Memory B cell (primary cell): ENCODE measurements around the gene CIDEC.

Experiments
- ATAC-seq: fragments of 150-1000 bp; cut with Tn5 transposase; 2 replicates; pipeline ENCODE4 v1.10.0; 2021; ENCODE audit warnings: low read depth, mild to moderate bottlenecking, moderate library complexity
- DNase-seq, 2 donors: peaks; one replicate each; pipeline ENCODE4 v3.0.0; 2022; ENCODE audit warnings: low spot score in 2 of 2
- H3K27ac Mint-ChIP-seq: one replicate; pipeline ENCODE4 v1.8.0; 2022; ENCODE audit warnings: mild to moderate bottlenecking, moderate library complexity, mixed read lengths
- H3K27me3 Mint-ChIP-seq: one replicate; pipeline ENCODE4 v1.8.0; 2022; ENCODE audit warnings: mixed read lengths
- H3K36me3 Mint-ChIP-seq: one replicate; pipeline ENCODE4 v1.8.0; 2022; ENCODE audit warnings: mild to moderate bottlenecking, mixed read lengths
- H3K4me1 Mint-ChIP-seq: one replicate; pipeline ENCODE4 v1.8.0; 2022; ENCODE audit warnings: mixed read lengths
- H3K4me3 Mint-ChIP-seq: one replicate; pipeline ENCODE4 v1.8.0; 2022; ENCODE audit warnings: mild to moderate bottlenecking, moderate library complexity, mixed read lengths
- H3K9me3 Mint-ChIP-seq: one replicate; pipeline ENCODE4 v1.8.0; 2022; ENCODE audit warnings: mixed read lengths

CIDEC gene

GRCh38 chr3:9833078-9833477 is 47.0 kb downstream of the CIDEC start:
- Mint-ChIP-seq H3K36me3 (peaks cover 8% of the 10 kb centered on the region), H3K27me3 (no peaks in the 10 kb centered on the region), H3K27ac (no peak overlapping the region), H3K4me3 (no peak overlapping the region), H3K4me1 (no peaks in the 10 kb centered on the region), H3K9me3 (no peaks in the 10 kb centered on the region)
- ATAC-seq = no peak
- no peak for DNase-seq

- H3K36me3 Mint-ChIP-seq = peaks cover 4% of the 10 kb centered on the region
- H3K4me1 Mint-ChIP-seq = no peaks in the 10 kb centered on the region
- H3K27me3 Mint-ChIP-seq = no peaks in the 10 kb centered on the region
- no peak overlapping the region for H3K4me3 Mint-ChIP-seq
- DNase-seq (no peak), ATAC-seq (no peak)
- H3K27ac Mint-ChIP-seq = no peak overlapping the region
- no peaks in the 10 kb centered on the region for H3K9me3 Mint-ChIP-seq
Observed at GRCh38 chr3:9831253-9831652, 48.8 kb downstream of the CIDEC start.

- Mint-ChIP-seq H3K9me3 (no peaks in the 10 kb centered on the region), H3K27ac (no peak overlapping the region)
- ATAC-seq = no peak
Observed at GRCh38 chr3:9828801-9829755, 51.0 kb downstream of the CIDEC start.

GRCh38 chr3:9826815-9827573 is 53.1 kb downstream of the CIDEC start:
- no peak overlapping the region for H3K4me3 Mint-ChIP-seq
- no peak overlapping the region for H3K27ac Mint-ChIP-seq
- H3K4me1 Mint-ChIP-seq = no peaks in the 10 kb centered on the region
- no peaks in the 10 kb centered on the region for H3K27me3 Mint-ChIP-seq
- no peaks in the 10 kb centered on the region for H3K36me3 Mint-ChIP-seq
- no peaks in the 10 kb centered on the region for H3K9me3 Mint-ChIP-seq
- ATAC-seq (peak; percentile 50), DNase-seq (no peak)

More at GRCh38 chr3:9828801-9829755, 51.0 kb downstream of the CIDEC start:
- peaks cover 2% of the 10 kb centered on the region for H3K36me3 Mint-ChIP-seq
- DNase-seq = no peak
- no peaks in the 10 kb centered on the region for H3K4me1 Mint-ChIP-seq
- no peak overlapping the region for H3K4me3 Mint-ChIP-seq
- no peaks in the 10 kb centered on the region for H3K27me3 Mint-ChIP-seq

GRCh38 chr3:9825451-9826040 is 54.5 kb downstream of the CIDEC start:
- no peaks in the 10 kb centered on the region for H3K9me3 Mint-ChIP-seq
- no peaks in the 10 kb centered on the region for H3K27me3 Mint-ChIP-seq
- ATAC-seq (no peak), DNase-seq (no peak)
- H3K27ac Mint-ChIP-seq = no peak overlapping the region
- H3K36me3 Mint-ChIP-seq = no peaks in the 10 kb centered on the region
- H3K4me3 Mint-ChIP-seq = no peak overlapping the region
- H3K4me1 Mint-ChIP-seq = no peaks in the 10 kb centered on the region

- DNase-seq (no peak), ATAC-seq (no peak)
- H3K27ac Mint-ChIP-seq = no peak overlapping the region
- H3K36me3 Mint-ChIP-seq = peaks cover 5% of the 10 kb centered on the region
- H3K9me3 Mint-ChIP-seq = no peaks in the 10 kb centered on the region
- H3K27me3 Mint-ChIP-seq = no peaks in the 10 kb centered on the region
- H3K4me1 Mint-ChIP-seq = no peaks in the 10 kb centered on the region
- H3K4me3 Mint-ChIP-seq = no peak overlapping the region
Observed at GRCh38 chr3:9820946-9821345, 59.1 kb downstream of the CIDEC start.

- no peak for ATAC-seq
- no peak overlapping the region for H3K27ac Mint-ChIP-seq
- H3K36me3 Mint-ChIP-seq = peaks cover 5% of the 10 kb centered on the region
Observed at GRCh38 chr3:9820543-9820942, 59.5 kb downstream of the CIDEC start.

GRCh38 chr3:9818666-9819335 is 61.3 kb downstream of the CIDEC start:
- no peaks in the 10 kb centered on the region for H3K27me3 Mint-ChIP-seq
- no peak overlapping the region for H3K4me3 Mint-ChIP-seq
- no peak overlapping the region for H3K27ac Mint-ChIP-seq
- DNase-seq (no peak), ATAC-seq (no peak)
- no peaks in the 10 kb centered on the region for H3K9me3 Mint-ChIP-seq
- H3K4me1 Mint-ChIP-seq = no peaks in the 10 kb centered on the region
- H3K36me3 Mint-ChIP-seq = peaks cover 5% of the 10 kb centered on the region

More at GRCh38 chr3:9820543-9820942, 59.5 kb downstream of the CIDEC start:
- no peaks in the 10 kb centered on the region for H3K9me3 Mint-ChIP-seq
- H3K27me3 Mint-ChIP-seq = no peaks in the 10 kb centered on the region
- H3K4me3 Mint-ChIP-seq = no peak overlapping the region
- H3K4me1 Mint-ChIP-seq = no peaks in the 10 kb centered on the region
- no peak for DNase-seq

DNA sequence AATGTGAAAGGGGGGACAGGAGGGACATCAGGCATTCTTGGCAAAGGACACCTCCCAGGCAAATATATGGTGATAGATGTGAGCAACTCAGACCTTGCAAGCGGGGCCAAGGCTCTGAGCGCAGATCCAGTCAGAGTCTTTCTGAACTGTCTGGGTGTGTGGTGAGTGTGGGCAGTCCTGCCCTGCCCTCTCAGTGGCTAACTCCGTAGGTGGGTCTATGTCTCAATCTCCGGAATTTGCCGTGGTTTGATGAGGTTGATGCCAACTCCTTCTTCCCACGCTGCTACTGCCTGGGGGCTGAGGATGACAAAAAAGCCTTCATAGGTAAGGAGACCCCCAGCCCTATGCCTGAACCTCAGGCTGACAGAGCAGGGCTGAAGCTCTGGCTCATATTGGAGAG is 62.6 kb downstream of the CIDEC start:
- H3K36me3 Mint-ChIP-seq = peaks cover 5% of the 10 kb centered on the region
- no peak for ATAC-seq
- H3K4me3 Mint-ChIP-seq = no peak overlapping the region
- H3K4me1 Mint-ChIP-seq = no peaks in the 10 kb centered on the region
- no peaks in the 10 kb centered on the region for H3K9me3 Mint-ChIP-seq
- no peaks in the 10 kb centered on the region for H3K27me3 Mint-ChIP-seq
- DNase-seq = no peak
- H3K27ac Mint-ChIP-seq = no peak overlapping the region
